Lower leg skin (tissue), 3 donors: ENCODE data around the gene CFAP73.

Experiments
- CTCF ChIP-seq, 3 donors: fragments of 450-650 bp; IDR thresholded peaks; one replicate each; pipeline ENCODE4 v1.5.1; 2016; ENCODE audit warnings: antibody characterized with exemption in 3 of 3, mild to moderate bottlenecking in 3 of 3, moderate library complexity in 2 of 3
- POLR2A ChIP-seq, 2 donors: fragments of 450-650 bp; IDR thresholded peaks; one replicate each; pipeline ENCODE4 v1.6.1; 2016 to 2017; ENCODE audit warnings: antibody characterized with exemption in 2 of 2, mild to moderate bottlenecking in 1 of 2, moderate library complexity in 1 of 2

- TF ChIP-seq CTCF (IDR thresholded peaks at IDR 0.05) (no peak), POLR2A (IDR thresholded peaks at IDR 0.05) (no peak)
Measured at GRCh38 chr12:113109872-113110599, 39.5 kb upstream of the CFAP73 start.
